Omental fat pad (tissue), 4 donors: ENCODE measurements around the gene TMEM17. TPM values are rescaled to one million over a fixed set of nuclear protein-coding genes. Genes with fewer than 3 reads are reported as not detected.

Experiments used
- ATAC-seq: fragments of 150-250 bp; one replicate; pipeline ENCODE4 v1.9.1; 2016; ENCODE audit warnings: mild to moderate bottlenecking, moderate library complexity; ENCODE audit not compliant: low FRiP score
- DNase-seq: peaks from one replicate; pipeline ENCODE4 v3.0.0-alpha.2; 2019; ENCODE audit warnings: low spot score
- small RNA-seq: library from RNA; depleted of rRNA; stranded (forward); fragments of <200 nt; gene quantifications from one replicate; pipeline ENCODE3, GENCODE V24; 2016
- total RNA-seq, 4 donors: library from RNA; depleted of rRNA; stranded (reverse); fragments of >200 nt; gene quantifications; one replicate each; pipeline ENCODE4 v1.1.0, GENCODE V29; 2016
- TF ChIP-seq, protein P1 (sequence below), 3 donors: fragments of 450-650 bp; IDR thresholded peaks; one replicate each; pipeline ENCODE4 v1.5.1; 2016 to 2017; ENCODE audit warnings: antibody characterized with exemption in 3 of 3, mild to moderate bottlenecking in 3 of 3, moderate library complexity in 2 of 3

TMEM17 gene
- total RNA-seq, 4 donors from 2014 or later: 0.95 to 1.5 (median 1.2) TPM

DNA sequence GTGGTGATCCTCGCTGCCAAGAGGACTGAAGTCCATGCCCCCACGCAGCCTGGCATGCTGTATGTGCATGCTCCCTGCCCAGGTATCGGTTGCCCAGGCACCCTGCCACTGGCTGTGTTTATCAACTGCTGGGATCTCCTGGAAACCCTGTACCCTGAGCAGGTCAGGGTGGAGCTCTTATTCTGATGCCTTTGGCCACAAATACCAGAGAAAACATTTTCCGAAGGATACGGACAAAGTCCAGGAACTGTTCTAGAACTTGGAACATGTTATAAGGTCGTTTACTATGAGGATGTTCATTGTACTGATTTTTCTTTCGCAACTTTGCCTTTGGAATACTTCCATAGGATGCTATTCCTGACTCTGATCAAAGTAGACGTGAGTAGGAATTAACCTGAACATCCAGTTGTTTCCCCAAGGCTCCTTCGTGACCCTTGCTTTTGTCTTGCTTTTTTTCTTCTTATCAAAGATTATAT is 55.2 kb downstream of the TMEM17 start:
- DNase-seq (no peak), ATAC-seq (no peak)
- TF ChIP-seq, protein P1, sequence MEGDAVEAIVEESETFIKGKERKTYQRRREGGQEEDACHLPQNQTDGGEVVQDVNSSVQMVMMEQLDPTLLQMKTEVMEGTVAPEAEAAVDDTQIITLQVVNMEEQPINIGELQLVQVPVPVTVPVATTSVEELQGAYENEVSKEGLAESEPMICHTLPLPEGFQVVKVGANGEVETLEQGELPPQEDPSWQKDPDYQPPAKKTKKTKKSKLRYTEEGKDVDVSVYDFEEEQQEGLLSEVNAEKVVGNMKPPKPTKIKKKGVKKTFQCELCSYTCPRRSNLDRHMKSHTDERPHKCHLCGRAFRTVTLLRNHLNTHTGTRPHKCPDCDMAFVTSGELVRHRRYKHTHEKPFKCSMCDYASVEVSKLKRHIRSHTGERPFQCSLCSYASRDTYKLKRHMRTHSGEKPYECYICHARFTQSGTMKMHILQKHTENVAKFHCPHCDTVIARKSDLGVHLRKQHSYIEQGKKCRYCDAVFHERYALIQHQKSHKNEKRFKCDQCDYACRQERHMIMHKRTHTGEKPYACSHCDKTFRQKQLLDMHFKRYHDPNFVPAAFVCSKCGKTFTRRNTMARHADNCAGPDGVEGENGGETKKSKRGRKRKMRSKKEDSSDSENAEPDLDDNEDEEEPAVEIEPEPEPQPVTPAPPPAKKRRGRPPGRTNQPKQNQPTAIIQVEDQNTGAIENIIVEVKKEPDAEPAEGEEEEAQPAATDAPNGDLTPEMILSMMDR (IDR thresholded peaks at IDR 0.05): no peak

Small RNA genes lying within 50 kb of the gene (small RNA-seq; reads per million reads assigned to genes)
- gene AC107083.1: not detected
- gene RN7SL18P: not detected

Other genes starting within 250 kb of the TMEM17 start
- 10 to 100 TPM; 60.9 to 91.3 (median 78.6) TPM for gene EHBP1, start 199.5 kb upstream of the TMEM17 start, total RNA-seq